ENCODE measurements around the gene PRIM2. TPM values are rescaled to one million over a fixed set of nuclear protein-coding genes. Genes with fewer than 3 reads are reported as not detected.

Gene PRIM2
- polyA plus RNA-seq, 1 donor (not counting 4 experiments of a cell fraction or from before 2014, with no cell fraction given): 12.8 TPM

- H3K27me3 ChIP-seq (ENCODE audit: control insufficient read depth, extremely low read depth, insufficient read depth, low read length): no peaks in the 10 kb centered on the region
- no peaks in the 10 kb centered on the region for H3K9me1 ChIP-seq (ENCODE audit: control insufficient read depth, extremely low read depth, insufficient read depth, low read length)
- no peaks in the 10 kb centered on the region for H3K79me2 ChIP-seq (ENCODE audit: control insufficient read depth, insufficient read depth, low read length)
- DNase-seq (ENCODE audit: low read depth, low spot score) (no peak), FAIRE-seq (no peak)
- H4K20me1 ChIP-seq (ENCODE audit: control insufficient read depth, extremely low read depth, insufficient read depth, low read length): no peaks in the 10 kb centered on the region
- no peak overlapping the region for H3K9ac ChIP-seq (ENCODE audit: control insufficient read depth, extremely low read depth, insufficient read depth, low read length)
- no peak overlapping the region for H2AFZ ChIP-seq (ENCODE audit: control insufficient read depth, low read length)
- H3K27ac ChIP-seq (ENCODE audit: control insufficient read depth, insufficient read depth, low read length): no peak overlapping the region
- no peak overlapping the region for H3K4me2 ChIP-seq (ENCODE audit: control insufficient read depth, extremely low read depth, insufficient read depth, low read depth, low read length)
- dilution Hi-C loops (cut with MboI; ENCODE audit: extremely low pct_ligation_motif_present, low sequenced_read_pairs): no loop called here
- no peak overlapping the region for H3K4me3 ChIP-seq (ENCODE audit: control insufficient read depth in 2 of 3, extremely low read depth in 1 of 3, insufficient read depth in 2 of 3, low read depth in 1 of 3, low read length in 3 of 3)
- no peaks in the 10 kb centered on the region for H3K4me1 ChIP-seq (ENCODE audit: control insufficient read depth, extremely low read depth, insufficient read depth, low read length)
- H3K9me3 ChIP-seq (ENCODE audit: control insufficient read depth, low read depth, low read length): no peaks in the 10 kb centered on the region
- TF ChIP-seq CTCF (optimal IDR thresholded peaks at IDR 0.05 in 1 of 3, IDR thresholded peaks at IDR 0.05 in 1 of 3, conservative IDR thresholded peaks at IDR 0.05 in 1 of 3; ENCODE audit: extremely low read depth in 1 of 3, insufficient read depth in 2 of 3, low read length in 3 of 3) (no peak), EZH2 (IDR thresholded peaks at IDR 0.05; ENCODE audit: low read length) (no peak)
- no peaks in the 10 kb centered on the region for H3K36me3 ChIP-seq (ENCODE audit: control insufficient read depth in 2 of 2, extremely low read depth in 1 of 2, insufficient read depth in 2 of 2, low read length in 2 of 2)
Measured at GRCh38 chr6:57294862-57295445, 22.5 kb upstream of the PRIM2 start.

GRCh38 chr6:57297505-57297904, 19.9 kb upstream of the PRIM2 start:
- no peaks in the 10 kb centered on the region for H3K36me3 ChIP-seq (ENCODE audit: control insufficient read depth in 2 of 2, extremely low read depth in 1 of 2, insufficient read depth in 2 of 2, low read length in 2 of 2)
- no peak overlapping the region for H3K27ac ChIP-seq (ENCODE audit: control insufficient read depth, insufficient read depth, low read length)
- H3K9ac ChIP-seq (ENCODE audit: control insufficient read depth, extremely low read depth, insufficient read depth, low read length): no peak overlapping the region
- H3K4me2 ChIP-seq (ENCODE audit: control insufficient read depth, extremely low read depth, insufficient read depth, low read depth, low read length): no peak overlapping the region
- H3K27me3 ChIP-seq (ENCODE audit: control insufficient read depth, extremely low read depth, insufficient read depth, low read length): no peaks in the 10 kb centered on the region
- dilution Hi-C loops (cut with MboI; ENCODE audit: extremely low pct_ligation_motif_present, low sequenced_read_pairs): no loop called here
- TF ChIP-seq CTCF (optimal IDR thresholded peaks at IDR 0.05 in 1 of 3, IDR thresholded peaks at IDR 0.05 in 1 of 3, conservative IDR thresholded peaks at IDR 0.05 in 1 of 3; ENCODE audit: extremely low read depth in 1 of 3, insufficient read depth in 2 of 3, low read length in 3 of 3): no peak
- TF ChIP-seq EZH2 (IDR thresholded peaks at IDR 0.05; ENCODE audit: low read length): no peak
- H4K20me1 ChIP-seq (ENCODE audit: control insufficient read depth, extremely low read depth, insufficient read depth, low read length): no peaks in the 10 kb centered on the region
- H3K4me3 ChIP-seq (ENCODE audit: control insufficient read depth in 2 of 3, extremely low read depth in 1 of 3, insufficient read depth in 2 of 3, low read depth in 1 of 3, low read length in 3 of 3): no peak overlapping the region
- H3K4me1 ChIP-seq (ENCODE audit: control insufficient read depth, extremely low read depth, insufficient read depth, low read length): no peaks in the 10 kb centered on the region
- no peaks in the 10 kb centered on the region for H3K9me1 ChIP-seq (ENCODE audit: control insufficient read depth, extremely low read depth, insufficient read depth, low read length)
- FAIRE-seq (no peak), DNase-seq (ENCODE audit: low read depth, low spot score) (no peak)
- H3K9me3 ChIP-seq (ENCODE audit: control insufficient read depth, low read depth, low read length): no peaks in the 10 kb centered on the region
- H2AFZ ChIP-seq (ENCODE audit: control insufficient read depth, low read length): no peak overlapping the region
- no peaks in the 10 kb centered on the region for H3K79me2 ChIP-seq (ENCODE audit: control insufficient read depth, insufficient read depth, low read length)

All from keratinocyte (primary cell).